Measurements from ENCODE around the gene TTC31.
"Not testable (repeated sequence)": the region's sequence is repeated elsewhere in the genome, so short reads cannot be mapped to it uniquely, and the experiment has no call there.

The TTC31 gene

DNA sequence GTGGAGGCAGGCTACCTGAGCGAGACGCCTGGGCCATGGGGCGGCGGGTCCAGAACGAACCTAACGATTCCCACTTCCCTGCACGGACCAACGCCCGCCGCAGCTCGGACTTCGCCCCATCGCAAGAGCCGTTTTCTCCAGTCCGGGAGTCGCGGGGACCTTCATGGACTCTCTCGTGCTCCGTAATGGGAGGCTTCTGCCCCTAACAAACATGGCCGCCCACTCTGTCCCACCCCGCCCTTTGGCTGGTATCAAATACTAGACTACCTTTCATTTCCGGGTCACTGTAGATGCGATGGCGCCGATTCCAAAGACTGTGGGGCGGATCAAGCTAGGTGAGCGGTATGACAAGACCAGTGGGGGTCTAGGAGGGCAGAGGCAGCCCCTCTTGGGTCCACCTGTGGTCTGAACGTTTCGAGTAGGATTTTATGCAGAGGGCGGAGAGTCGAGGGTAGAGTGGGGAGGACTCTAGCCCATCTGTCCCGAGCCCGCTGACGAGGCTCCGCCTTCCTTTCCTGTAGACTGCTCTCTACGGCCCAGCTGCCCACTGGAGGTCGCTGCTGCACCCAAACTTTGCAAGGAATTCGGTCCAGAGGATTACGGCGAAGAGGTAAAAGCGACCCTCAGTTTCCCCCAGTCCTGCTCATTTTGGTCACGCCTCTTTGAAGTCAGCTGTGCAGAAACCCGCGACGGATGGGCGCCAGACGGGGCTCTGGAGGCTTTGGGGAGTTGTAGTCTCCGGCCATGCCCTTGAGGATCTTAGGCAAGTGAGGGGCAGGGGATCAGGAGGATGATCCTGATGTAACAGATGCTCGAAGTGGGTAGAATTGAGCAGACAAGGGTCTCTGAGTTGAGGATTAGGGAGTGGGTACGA is at the start of gene TTC31, which contains the start of gene CCDC142:
TTC31 (plus strand) TSS at position 281 of the 874 bp plus-strand sequence; CDS start at position 296, 15 bp downstream.
CCDC142 (minus strand) TSS at position 198 of the 874 bp plus-strand sequence; CDS start at position 37, 161 bp downstream.
- in situ Hi-C loops (cut with MboI; ENCODE audit: low sequenced_read_pairs): no loop called here

- in situ Hi-C loops (cut with MboI; ENCODE audit: low sequenced_read_pairs): no loop called here
Measured at GRCh38 chr2:74436111-74436805, 46.6 kb upstream of the TTC31 start.

DNA sequence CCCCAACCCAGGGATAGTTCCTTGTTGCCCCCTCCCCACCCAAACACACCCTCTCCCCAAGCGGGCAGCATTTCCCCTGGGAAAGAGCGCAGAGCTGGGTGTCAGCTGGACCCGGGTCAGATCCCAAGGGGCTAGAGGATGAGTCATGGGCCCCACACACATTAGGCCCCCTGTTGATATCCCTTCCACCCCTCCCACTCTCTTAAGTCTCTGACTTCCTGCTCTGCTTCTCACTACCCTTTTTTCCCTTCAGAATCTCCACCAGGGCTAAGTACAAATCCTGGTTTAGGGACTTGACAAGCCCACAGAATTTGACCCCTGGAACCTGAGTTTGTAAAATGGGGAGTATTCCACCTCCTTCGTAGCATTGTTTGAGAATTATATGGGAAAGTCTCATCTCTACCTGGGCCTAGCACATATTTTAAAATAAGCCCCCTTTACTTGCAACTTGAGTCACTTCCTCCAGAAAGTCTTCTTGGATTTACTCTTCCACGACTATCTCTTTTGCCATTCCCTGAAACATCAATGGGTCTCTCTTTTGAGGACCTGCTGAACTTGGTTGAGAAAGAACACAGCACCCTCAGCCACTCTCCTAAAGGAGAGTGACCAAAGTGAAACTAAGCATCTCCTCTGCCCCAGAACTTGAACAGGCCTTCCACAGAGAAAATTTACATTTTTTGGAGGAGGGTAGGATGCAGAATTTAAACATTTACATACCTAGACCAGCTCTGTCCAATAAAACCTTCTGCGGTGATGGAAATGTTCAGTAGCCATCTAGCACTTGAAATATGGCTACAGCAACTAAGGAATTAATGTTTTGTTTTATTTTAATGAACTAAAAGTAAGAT is 45.8 kb upstream of the TTC31 start:
- in situ Hi-C loops (cut with MboI; ENCODE audit: low sequenced_read_pairs): no loop called here

DNA sequence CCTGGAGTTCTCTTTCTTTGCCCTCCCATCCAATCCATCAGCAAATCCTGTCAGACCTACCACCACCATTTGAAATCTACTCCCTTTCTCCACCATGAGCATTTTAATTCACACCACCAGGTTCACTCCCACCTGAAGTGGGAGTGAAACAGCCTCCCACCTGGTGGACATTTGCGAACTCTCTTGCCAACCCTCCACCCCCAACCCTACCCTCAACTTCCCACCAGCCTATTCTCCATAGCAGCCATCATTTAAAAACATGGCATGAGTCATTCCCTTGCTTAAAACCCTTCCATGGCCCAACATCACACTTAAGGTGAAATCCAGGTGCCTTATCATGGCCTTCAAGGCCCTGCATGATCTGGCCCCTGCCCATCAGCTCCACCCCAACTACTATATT is 44.6 kb upstream of the TTC31 start:
- in situ Hi-C loops (cut with MboI; ENCODE audit: low sequenced_read_pairs): no loop called here

DNA sequence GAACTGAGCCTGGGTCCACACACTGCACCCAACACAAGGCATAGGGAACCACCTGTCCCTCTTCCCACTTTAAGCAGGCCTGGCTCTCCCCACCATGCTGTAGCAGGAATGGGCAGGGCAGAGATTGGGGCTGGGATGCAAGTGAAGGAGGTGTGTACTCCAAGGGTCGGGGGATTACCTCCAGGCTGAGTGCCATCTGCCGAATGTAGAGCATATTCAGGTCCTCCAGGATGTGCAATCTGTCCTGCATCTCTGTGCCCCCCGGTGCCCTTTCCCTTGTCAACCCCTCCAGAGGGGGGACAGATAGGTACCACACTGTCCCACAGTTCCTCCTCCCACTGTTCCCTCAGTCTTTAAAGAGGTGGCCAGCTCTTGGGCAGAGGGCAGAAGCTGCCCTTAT is 43.5 kb upstream of the TTC31 start:
- in situ Hi-C loops (cut with MboI; ENCODE audit: low sequenced_read_pairs): no loop called here

DNA sequence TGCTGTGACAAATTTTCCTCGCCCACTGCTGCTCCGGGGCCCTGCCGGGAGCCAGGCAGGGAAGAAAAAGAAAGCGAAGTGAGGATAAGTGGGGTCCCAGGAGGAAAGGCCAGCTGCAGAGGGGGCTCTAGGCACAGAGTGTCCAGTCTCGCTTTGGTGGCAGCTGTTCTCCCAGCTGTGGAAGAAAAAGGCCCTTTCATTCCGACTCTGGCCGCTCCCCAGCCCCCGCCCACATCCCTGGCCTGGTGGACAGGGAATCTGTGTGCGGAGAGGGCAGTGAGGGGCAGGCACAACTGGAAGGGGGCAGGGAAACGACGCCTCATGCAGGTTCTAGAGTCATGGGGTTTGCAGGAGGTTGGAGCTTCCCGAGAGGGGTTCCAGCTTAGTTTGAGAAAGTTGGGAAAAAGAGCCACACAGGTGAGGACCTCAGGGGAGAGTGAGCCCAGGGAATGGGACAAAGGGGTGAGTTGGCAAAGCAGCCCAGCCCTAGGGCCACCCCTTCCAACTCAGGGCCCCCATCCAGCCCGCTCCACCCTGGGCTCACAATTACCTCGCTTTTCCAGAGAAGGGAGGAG is 43.0 kb upstream of the TTC31 start:
- in situ Hi-C loops (cut with MboI; ENCODE audit: low sequenced_read_pairs): no loop called here

DNA sequence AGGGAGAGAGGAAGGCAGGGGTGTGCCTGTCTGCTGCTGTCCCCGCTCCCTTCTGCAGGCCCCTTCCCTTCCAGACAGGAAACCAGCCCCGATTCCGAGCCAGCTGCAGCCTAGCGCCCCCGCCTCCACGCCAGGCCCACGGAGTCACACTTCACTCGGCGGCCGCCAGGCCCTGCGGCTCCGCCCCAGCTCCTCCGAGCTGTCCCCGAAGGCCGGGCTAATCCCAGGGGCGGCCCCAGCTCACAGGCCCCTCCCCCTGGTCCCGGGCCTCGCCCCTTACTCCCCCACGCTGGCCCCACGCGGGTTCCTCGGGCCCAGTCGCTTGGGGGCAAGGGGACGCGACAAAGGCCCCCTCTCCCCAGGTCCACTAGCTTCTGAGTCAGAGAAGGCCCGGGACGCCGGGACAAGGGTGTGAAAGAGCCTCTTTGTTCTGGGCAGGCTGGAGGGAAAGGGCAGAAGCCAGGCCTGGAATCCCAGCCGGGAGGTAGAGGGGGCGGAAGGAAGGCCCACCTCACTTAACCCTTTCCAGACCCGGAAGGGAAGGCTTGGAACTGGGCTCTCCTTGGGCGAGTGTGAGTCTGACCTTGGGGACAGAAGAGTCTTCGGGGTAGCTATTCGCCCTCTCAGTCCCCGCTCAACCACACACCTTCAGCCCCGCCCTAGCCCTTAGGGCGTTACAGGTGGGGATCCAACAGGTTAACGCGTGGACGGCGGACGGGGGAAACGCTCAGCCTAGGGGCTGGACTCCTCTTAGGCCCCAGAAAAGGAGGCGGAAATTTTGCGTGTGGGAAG is 42.3 kb upstream of the TTC31 start:
- in situ Hi-C loops (cut with MboI; ENCODE audit: low sequenced_read_pairs): no loop called here

DNA sequence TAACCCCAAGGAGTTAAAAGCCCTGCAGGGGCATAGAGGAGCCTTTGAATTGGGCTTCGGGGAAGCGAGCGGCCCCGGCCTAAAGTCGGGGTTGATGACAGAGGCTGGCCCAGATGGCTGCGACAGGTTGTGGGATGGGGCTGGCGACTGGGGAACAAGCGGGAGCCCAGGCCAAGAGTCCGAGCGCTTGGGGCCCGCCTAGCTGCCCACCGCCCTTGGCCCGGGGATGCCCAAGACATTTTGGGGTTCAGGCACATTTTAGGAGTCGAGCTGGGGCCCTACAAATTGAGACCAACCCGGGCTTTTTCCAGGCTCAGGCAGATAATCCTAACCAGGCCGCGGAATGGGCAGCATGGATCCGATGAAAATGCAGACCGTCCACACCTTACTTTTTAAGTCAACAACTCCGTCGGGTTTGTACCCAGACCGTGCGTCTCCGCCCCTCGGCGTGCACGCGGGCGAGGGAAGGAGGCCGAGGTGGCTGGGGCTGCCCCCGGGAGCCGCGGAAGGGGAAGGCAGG is 41.7 kb upstream of the TTC31 start:
- in situ Hi-C loops (cut with MboI; ENCODE audit: low sequenced_read_pairs): no loop called here

- in situ Hi-C loops (cut with MboI; ENCODE audit: low sequenced_read_pairs): no loop called here
Measured at GRCh38 chr2:74441690-74442482, 41.0 kb upstream of the TTC31 start, which contains the start of gene RTKN. RTKN (minus strand) TSS chr2:74441937; CDS start chr2:74441816, 121 bp downstream.

DNA sequence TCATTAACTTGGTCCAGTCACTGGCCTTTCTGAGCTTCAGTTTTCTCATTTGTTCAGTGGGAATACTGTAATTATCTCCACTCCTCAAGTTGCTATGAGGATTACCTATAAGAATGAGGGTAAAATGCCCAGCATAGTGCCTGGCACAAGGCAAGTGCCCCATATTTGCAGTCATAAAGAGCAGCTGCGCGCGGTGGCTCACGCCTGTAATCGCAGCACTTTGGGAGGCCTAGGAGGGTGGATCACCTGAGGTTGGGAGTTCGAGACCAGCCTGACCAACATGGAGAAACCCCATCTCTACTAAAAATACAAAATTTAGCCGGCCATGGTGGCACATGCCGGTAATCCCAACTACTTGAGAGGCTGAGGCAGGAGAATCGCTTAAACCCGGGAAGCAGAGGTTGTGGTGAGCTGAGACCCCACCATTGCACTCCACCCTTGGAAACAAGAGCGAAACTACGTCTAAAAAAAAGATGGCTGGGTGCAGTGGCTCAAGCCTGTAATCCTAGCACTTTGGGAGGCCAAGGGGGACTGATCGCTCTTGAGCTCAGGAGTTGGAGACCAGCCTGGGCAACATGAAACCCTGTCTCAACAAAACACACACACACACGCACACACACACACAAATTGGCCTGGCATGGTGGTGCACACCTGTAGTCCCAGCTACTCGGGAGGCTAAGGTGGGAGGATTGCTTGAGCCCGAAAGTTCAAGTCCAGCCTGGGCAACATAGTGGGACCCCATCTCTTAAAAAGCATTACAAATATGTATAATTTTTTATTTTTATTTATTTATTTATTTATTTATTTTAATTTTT is 40.2 kb upstream of the TTC31 start:
- in situ Hi-C loops (cut with MboI; ENCODE audit: low sequenced_read_pairs): not testable (repeated sequence)

GRCh38 chr2:74444498-74445318 is 38.2 kb upstream of the TTC31 start:
- in situ Hi-C loops (cut with MboI; ENCODE audit: low sequenced_read_pairs): no loop called here

- in situ Hi-C loops (cut with MboI; ENCODE audit: low sequenced_read_pairs): no loop called here
Measured at GRCh38 chr2:74447230-74447999, 35.5 kb upstream of the TTC31 start.

DNA sequence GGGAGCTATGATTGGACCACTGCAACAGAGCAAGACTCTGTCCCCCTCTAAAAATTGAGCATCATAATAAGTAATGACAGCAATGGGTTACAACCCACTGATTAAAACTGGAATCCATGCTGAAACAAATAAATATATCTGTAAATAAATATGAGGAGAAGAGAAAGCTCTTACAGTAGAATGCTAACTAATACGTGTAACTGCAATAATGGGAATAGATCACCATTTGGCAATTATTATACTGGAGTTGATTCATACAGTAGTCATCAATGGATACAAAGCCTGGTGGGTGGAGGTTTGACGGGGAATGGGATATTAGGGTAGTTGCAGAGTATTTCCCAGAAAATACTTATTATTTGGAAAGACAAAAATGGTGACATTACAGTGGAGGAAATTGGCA is 34.1 kb upstream of the TTC31 start:
- in situ Hi-C loops (cut with MboI; ENCODE audit: low sequenced_read_pairs): no loop called here

DNA sequence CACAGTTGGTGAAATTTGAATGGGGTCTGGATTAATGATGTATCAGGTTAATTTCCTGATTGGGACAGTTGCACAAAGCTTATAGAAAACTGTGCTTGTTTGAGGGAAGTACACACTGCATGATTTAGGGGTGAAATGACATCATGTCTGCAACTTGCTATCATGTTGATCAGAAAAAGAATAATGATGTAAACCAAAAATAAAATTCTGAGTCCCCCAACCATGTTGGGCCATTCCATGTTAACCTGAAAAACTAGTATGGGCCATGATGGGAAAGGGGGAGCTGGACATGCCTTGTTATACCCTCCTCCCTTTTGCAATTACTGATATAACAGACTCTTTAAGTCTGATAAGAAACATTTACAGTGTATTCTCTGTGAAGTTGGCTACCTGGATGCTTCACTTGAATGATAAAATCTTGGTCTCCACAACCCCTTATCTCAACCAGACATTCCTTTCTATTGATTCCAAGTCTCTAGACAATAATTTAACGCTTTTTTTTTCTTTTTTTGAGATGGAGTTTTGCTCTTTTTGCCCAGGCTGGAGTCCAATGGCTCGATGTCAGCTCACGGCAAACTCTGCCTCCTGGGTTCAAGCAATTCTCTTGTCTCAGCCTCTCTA is 32.2 kb upstream of the TTC31 start:
- in situ Hi-C loops (cut with MboI; ENCODE audit: low sequenced_read_pairs): no loop called here

- in situ Hi-C loops (cut with MboI; ENCODE audit: low sequenced_read_pairs): no loop called here
Measured at GRCh38 chr2:74454654-74455511, 28.0 kb upstream of the TTC31 start, which contains the start of gene INO80B. INO80B (plus strand) TSS chr2:74455087; CDS start chr2:74455117, 30 bp downstream.

Measured in hTERT RPE-1 (cell line).